Measurements from ENCODE around the gene FHIT.

DNA sequence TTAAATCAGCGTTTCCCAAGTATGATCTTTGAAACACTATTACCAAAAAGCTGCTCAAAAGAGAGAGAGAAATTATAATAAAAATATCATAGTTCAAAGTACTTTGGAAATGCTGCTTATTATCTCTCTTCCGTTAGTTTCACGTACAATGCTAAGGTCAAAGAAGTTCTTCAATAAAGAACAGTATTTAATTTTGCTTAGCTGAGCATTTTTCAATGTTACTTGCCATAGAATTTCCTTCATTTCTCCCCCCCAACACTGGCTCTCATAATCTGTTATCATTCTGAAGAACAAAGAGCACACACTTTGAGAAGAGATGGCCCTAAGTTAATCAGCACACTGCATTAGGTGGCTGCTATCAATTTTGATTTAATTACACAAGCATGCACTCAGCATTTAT is 1360.6 kb downstream of the FHIT start:
- no peak for TF ChIP-seq POLR2A (IDR thresholded peaks at IDR 0.05)
- TF ChIP-seq, protein P1, sequence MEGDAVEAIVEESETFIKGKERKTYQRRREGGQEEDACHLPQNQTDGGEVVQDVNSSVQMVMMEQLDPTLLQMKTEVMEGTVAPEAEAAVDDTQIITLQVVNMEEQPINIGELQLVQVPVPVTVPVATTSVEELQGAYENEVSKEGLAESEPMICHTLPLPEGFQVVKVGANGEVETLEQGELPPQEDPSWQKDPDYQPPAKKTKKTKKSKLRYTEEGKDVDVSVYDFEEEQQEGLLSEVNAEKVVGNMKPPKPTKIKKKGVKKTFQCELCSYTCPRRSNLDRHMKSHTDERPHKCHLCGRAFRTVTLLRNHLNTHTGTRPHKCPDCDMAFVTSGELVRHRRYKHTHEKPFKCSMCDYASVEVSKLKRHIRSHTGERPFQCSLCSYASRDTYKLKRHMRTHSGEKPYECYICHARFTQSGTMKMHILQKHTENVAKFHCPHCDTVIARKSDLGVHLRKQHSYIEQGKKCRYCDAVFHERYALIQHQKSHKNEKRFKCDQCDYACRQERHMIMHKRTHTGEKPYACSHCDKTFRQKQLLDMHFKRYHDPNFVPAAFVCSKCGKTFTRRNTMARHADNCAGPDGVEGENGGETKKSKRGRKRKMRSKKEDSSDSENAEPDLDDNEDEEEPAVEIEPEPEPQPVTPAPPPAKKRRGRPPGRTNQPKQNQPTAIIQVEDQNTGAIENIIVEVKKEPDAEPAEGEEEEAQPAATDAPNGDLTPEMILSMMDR (IDR thresholded peaks at IDR 0.05), result no peak
